Hematopoietic multipotent progenitor cell treated with erythropoietin and hydrocortisone succinate and interleukin-3 and kit ligand, for 17 days (in vitro differentiated cells): ENCODE results near the gene USP28.

Experiments
- DNase-seq: peaks from one replicate; pipeline ENCODE4 v3.0.0-alpha.2; 2015; ENCODE audit warnings: low spot score

The USP28 gene

DNA sequence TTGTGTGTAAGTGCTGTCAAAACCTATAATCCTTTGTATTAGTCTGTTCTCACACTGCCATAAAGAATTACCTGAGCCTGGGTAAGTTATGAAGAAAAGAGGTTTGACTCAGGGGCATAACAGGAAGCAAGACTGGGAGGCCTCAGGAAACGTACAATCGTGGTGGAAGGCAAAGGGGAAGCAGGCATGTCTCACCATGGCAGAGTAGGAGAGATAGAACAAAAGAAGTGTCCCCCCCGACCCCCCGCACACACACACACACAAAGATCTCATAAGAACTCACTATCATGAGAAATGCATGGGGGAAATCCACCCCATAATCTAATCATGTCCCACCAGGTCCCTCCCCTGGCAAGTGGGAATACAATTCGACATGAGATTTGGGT, 2.3 kb upstream of the USP28 start:
- DNase-seq: no peak

DNA sequence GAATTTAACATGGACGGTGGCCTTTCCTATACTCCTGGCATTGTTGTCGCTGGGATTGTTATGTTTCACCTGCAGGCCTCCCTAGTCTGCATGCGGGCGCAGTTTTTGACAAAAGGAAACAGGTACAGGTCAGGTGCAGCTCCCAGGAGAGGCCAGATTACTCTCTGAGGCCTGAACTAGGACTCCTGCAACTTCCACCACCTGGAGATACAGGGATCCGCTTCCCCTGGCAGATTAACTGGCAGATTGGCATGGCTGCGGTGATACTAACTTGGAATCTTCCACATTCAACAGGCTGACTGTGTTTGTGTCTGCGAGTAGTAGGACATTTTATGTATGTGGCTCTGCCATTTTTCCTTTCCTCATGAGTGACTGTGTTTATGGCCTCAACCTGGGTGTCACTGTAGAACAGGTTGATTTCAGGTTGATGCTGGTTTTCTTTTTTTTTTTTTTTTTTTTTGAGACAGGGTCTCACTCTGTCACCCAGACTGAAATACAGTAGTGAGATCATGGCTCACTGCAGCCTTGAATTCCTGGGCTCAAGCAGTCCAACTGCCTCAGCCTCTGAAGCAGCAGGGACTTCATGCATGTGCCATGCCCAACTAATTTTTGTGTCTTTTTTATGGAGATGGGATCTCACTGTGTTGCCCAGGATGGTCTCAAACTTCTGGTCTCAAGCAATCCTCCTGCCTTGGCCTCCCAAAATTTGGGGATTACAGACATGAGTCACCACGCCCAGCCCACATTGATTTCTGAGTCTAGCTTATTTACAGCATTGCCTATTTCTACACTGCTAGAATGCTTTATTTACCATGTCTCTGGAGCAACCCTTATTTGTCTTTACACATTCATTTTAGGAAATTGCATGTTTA, 1.7 kb upstream of the USP28 start:
- DNase-seq: no peak

DNA sequence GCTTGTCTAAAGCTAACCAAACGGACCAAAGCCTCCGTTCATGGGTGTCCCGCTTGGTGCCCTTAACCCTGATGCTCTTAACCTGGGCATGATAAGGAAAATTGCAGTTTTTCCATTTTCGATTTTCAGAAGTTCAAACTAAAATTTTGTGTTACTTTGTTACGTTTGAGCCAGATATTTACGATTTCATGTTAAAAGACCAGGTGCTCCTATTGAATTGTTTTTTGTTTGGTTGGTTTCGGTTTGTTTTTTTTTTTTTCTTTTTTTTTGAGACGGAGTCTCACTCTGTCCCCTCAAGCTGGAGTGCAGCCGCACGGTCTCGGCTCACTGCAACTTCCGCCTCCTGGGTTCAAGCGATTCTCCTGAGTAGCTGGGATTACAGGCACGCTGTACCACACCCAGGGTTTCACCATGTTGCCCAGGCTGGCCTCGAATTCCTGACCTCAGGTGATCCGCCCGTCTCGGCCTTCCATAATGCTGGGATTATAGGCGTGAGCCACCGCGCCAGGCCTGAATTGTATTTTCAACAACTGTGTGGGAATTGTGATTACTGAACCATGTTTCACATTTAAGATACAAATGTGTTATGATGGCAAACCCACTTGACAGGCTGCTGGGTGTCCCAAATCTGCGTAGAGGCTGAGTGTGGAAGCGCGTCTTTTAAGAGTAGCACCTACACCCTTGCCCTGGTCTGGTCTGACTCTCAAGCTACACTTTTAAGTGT, 864 bp upstream of the USP28 start:
- no peak for DNase-seq

DNA sequence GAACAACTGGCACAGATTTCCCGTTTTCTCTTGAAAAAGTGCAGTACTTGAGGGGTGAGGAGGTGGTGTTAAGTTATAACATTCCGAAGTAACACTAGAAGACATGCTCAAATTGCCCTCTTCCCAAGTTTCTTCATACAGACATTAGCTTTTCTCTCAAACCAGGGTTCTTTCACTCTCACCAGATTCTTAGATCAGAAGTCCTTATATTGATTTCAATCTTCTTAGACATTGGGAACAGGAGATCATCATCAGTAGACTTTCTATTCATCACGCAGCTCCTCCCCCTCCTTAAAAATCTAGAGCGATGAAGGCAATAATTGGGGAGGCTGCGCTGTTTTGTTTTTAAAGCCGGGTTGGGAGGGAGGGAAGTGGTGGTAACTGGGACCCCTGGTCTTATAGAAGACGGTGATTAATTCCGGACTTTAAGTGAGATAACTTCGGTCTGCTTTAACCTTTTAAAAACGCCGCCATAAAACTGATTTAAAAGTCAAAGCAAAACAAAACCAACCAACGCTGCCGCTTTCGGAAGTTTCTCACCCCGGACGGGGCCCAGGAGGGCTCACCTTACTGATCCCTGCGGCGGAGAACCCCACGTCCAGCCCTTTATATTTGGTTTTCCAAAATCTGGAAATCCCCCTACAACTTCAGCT, 665 bp downstream of the USP28 start:
- DNase-seq: no peak

DNA sequence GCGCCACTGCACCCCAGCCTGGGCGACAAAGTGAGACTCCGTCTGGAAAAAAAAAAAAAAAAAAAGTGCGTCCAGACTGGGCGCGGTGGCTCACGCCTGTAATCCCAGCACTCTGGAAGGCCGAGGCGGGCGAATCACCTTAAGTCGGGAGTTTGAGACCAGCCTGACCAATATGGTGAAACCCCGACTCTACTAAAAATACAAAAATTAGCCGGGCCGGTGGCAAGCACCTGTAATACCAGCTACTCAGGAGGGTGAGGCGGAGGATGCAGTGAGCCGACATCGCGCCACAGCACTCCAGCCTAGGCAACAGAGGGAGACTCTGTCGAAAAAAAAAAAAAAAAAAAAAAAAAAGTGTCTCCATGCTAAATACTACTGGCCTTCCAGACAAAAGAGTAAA, 1.3 kb downstream of the USP28 start:
- DNase-seq: no peak

DNA sequence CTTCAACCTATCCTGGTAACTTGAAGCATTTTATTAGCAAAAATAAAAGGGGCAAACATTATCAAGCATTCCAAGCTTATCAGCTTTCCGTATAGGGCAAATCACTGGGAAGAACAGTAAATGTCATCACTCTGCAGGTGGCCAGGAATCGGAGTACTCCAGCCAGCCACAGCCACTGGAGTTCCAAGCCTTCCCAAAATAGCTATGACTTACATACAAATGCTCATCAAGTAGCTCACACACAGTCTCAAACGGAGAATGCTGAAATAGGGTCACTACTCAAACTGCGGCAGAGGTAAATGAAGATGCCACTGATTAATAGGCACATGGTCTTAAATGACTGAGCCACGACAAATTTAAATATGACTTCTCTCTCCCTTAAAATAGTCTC, 2.1 kb downstream of the USP28 start:
- DNase-seq: no peak

DNA sequence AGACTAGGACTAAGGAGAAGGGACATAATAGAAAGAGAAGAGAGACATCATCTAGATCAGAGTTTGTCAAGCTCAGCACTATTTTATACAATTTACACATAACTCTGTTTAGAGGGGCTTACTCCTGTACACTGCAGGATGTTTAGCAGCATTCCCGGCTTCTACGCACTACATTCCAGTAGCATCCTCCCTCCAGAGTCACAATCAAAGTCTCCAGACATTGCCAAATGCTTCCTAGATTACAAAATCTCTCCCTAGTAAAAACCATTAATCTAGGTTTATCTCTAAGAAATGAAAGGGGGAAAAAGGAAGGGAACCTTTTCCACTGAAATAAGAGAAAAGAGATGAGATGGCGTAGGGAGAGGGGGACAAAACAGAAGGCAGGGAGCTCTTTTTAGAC, 4.0 kb downstream of the USP28 start:
- no peak for DNase-seq

DNA sequence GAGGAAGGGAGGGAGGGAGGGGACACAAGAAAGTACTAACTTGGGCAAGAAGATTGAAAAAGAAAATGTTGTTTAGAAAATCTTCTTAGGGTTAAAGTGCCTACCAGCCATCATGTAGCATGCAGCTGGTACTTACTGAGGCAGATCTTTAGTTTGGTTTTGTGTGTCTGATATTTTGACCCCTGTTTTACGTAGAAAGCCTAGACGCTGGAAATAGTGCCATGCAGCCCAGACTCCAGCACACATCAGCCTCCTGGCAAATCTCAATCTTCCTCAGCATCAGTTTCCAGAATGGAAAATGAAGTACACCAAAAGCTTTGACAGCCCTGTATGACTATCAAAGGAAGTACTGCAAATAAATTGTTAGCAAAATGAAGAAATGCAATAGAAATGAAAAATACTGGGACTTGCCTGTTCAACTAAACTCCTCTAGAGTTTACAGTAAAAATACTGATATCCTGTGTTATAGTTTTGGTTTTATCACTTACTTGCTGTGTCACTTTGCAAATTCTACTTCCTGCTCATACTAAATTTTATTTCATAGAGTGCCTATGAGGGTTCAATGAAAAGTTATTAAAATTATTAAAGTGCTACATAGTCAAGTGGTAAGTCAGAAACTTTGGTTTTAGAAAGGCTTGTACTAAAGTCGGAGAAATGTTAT, 7.4 kb downstream of the USP28 start:
- DNase-seq: no peak

DNA sequence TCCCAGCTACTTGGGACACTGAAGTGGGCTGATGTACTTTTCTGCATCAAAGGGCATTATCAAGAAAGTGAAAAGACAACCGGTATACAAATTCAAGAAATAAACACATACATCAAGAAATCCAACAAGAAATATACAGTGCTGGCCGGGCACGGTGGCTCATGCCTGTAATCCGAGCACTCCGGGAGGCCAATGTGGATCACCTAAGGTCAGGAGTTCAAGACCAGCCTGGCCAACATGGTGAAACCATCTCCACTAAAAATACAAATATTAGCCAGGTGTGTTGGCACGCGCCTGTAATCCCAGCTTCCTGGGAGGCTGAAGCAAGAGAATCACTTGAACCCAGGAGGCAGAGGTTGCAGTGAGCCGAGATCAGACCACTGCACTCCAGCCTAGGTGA, 9.5 kb downstream of the USP28 start:
- DNase-seq: no peak

DNA sequence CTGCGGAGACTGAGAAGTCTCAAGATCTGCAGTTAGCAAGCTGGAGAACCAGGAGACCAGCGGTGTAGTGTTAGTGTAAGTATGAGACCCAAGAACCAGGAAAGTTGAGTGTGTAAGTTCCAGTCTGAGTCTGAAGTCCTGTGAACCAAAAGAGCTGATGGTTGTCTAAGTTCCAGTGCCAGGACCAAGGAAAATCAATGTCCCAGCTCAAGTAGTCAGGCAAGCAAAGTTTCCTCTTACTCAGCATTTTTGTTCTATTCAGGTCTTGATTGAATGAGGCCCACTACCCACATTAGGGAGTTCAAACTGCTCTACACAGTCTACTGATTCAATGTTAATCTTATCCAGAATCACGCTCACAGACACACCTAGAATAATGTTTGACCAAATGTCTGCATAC, 11.0 kb downstream of the USP28 start:
- no peak for DNase-seq

DNA sequence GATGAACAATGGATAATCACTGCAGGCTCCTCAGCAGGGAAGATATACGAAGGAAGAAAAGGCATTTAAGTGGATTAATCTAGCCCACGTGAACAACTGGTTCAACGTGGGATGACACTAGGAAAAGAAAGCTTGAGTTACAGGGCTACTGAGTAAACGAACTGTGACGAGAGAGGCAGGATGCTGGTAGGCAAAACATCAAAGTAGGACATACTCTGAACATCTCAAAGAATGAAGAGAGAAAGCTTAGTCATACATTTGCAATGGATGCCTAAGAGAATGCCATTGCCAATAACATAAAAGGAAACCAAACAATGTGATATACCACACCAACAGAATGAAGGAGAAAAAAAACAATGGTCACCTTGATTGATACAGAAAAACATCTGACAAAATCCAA, 12.9 kb downstream of the USP28 start:
- no peak for DNase-seq

DNA sequence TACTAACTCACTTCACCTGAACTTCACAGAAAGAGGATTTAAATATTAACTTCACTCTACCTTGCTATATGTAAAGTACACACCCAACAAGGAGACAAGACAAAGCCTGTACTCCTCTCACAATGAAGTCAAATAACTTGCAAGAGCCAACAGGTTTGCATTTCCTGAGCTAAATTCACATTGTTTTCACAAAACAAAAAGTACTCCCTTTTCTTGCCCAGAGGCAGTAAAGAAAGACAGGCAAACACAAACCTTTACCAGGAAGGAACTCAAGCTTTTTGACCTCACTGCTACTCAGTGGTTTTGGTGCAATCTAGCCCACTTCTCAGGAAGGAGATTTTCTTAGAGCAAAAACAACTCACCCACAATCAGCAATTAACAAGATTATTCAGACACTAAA, 15.7 kb downstream of the USP28 start:
- no peak for DNase-seq

DNA sequence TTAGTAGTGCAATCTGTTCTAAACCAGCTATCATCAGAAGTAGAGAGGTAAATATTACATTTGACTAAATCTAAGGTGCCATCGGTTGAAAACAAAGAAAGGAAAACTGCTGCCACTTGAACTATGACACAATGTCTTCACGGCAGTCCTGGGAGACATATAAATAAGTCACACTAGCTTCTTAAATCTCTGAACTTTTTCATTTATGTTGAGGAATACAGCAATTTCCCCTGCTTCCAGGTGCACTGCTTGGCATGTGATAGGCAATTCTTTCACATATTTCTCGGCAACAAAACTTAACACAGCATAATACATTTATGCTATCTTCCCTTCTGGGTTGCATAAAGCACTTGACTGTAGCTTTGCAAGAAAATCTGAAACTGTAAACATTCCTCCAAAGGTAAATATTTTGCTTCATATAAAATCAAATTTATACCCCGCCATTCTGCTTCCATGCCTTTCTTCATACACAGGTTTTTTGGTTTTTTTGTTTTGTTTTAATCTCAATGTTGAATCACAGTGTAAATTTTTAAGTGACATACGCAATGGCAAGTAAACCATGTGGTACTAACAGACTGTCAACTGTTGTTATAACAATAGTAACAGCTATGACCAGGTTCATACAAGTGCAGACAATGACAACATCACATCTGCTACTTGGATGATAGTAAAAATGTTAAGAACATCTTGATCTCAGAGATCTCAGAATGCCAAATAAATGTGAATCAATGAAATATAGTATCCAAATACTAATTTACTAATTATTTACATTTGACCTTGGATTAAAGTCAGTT, 18.2 kb downstream of the USP28 start:
- no peak for DNase-seq

DNA sequence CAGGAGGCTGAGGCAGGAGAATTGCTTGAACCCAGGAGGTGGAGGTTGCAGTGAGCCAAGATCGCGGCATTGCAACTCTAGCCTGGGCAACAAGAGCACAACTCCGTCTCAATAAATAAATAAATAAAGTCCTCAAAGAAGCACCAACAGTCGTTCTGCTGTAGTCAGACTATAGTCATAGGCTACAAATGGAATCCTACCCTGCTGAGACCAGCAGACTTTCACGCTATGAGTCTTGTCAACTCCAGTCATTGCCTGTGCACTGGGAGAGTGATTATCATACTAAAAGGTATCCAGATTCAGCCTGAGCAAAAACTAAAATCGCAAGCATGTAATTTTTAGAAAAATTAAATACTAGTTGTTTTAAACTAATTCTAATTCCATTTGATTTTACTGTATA, 19.6 kb downstream of the USP28 start:
- DNase-seq: no peak

DNA sequence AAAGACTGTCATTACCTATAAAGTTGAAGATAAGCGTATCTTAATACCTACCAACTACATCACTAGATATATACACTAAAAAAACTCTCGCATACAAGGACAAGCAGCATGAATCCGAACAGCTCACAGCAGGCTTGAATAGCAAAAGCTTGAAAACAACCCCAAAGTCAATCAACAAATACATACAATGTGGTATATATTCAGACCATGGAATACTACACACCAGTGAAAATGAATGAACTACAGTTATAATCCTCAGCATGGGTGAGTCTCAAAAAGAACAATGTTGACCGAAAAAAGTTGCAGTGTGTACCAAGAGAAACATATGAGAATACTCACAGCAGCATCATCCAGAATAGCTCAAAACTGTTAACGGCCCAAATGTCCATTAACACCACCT, 25.2 kb downstream of the USP28 start:
- no peak for DNase-seq

DNA sequence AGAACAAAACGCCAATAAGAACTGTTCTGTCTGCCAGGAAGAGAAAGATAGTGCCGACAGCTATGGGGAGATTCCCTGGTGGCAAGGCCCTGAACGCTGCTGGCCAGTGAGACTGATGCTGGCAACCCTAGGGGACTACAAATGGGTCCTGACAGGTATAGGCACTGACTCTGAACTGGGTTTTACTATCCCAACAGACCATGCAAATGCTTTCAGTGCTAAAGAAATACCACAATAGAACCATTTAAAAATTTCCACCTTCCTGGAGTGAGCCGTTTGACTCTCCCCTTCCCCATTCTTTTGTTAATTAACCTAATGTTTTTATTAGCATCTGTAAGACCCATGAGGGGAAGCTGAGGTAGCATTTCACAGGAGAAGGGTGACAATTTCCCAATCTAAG, 25.7 kb downstream of the USP28 start:
- no peak for DNase-seq

DNA sequence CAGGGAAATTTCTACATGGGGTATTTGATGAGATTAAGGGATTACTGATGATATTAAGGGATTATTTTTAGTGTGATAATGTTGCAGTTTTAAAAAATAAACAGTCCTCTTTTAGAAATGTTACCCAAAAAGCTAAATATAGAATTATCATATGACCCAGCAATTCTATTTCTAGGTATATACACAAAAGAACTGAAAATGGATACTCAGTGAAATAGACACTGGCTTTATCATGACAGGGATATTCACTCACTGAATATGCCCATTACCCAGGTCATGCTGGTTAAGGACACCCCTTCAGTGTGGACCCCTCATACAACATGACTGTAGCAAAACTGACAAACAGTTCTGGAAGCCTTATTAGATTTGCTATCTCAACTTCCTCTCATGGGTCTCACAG, 27.8 kb downstream of the USP28 start:
- no peak for DNase-seq

DNA sequence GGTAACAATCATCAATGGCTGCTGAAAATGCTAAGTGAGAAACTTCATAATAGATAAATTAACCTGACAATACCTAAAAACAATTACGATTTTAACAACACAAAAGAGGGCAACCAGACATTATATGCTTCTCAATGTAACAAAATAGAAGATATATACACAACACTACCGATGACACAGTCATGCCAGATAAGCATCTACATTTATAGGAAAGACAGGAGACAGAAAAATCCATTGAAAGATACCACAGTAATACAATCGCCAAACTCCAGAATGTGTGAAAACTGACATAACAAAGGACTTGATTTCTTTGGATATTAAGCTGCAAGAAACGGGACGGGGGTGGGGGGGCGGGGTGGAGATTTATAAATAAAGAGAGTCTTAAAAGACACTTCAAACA, 28.3 kb downstream of the USP28 start:
- no peak for DNase-seq

DNA sequence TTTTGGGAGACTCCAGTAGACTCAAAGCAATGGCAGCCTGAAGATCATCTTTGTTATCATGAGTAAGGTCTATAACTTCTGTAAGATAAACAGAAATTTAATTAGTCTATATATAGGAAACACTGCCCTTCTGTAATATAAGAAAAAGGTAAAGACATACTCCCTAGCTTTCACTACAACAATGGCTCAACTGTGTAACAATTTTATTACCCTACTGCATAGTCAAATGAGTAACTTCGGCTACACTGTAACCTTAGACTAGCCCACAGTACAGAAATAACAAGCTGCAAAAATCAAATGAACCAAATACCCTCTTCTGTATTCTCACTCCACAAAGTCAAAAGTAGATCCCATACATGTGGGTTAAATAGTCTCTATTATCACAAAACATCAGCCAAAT, 33.7 kb downstream of the USP28 start:
- DNase-seq: no peak

DNA sequence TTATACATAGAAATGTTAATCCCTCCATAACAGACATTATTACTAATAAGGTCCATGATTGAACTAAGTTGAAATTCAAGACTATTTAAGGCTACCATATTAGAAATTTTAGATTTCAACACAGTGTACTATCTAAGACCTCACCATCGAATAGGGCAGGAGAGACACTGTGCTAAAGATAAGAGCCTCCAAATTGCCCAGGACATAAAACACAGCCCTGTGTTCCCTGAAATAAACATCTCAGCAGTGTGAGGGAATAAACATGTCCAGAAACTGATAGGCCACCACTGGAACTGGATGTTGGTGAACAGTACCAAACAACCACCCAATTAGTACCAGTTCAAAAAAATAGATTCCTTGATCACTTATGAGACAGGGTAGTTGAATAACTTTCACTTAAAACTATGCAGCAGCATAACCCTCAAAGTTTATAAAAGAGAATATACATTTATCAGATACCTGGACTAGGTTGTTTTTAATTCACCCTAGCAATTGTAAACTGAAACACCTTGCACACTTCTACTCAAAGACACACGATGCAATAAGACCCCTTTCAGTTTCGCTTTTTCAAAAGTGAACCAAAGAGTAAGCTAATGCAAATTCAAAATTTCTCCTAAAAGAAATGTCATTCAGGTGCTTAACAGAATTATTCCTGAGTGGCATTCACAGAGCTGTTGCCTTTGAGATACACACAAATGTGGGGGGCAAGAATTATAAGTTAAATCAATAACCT, 34.3 kb downstream of the USP28 start:
- DNase-seq: no peak

DNA sequence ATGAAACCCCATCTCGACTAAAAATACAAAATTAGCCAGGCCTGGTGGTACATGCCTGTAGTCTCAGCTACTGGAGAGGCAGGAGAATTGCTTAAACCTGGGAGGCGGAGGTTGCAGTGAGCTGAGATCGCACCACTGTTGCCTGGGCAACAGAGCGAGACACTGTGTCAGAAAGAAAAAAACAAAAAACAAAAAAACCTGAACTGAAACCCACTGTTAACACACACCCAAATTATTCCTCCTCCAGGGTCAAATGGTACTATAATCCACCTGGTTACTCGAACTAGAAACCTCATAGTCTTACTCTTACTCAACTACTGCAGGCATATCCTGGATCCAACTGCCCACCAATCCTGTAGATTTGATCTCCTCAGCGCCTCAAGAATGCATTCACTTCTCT, 35.5 kb downstream of the USP28 start:
- no peak for DNase-seq
